Activated T-cell treated with anti-CD3 and anti-CD28 coated beads, Interleukin-2, amount 50 U/mL, for 72 hours (primary cell): ENCODE data around the gene MTFMT. TPM values are rescaled to one million over a fixed set of nuclear protein-coding genes. Genes with fewer than 3 reads are reported as not detected.

Experiments used
- ATAC-seq, 2 donors: fragments of 150-1000 bp; cut with Tn5 transposase; replicated peaks in 1 of 2; 2 replicates each; pipeline ENCODE4 v1.10.0; 2021; ENCODE audit warnings: moderate library complexity in 2 of 2, mild to moderate bottlenecking in 1 of 2
- DNase-seq, 2 donors: peaks; one replicate each; pipeline ENCODE4 v3.0.0; 2021 to 2022; ENCODE audit warnings: mixed read lengths in 1 of 2
- H3K27ac Mint-ChIP-seq: one replicate; pipeline ENCODE4 v1.8.0; 2022; ENCODE audit warnings: mild to moderate bottlenecking, moderate library complexity, mixed read lengths
- H3K27me3 Mint-ChIP-seq: one replicate; pipeline ENCODE4 v1.8.0; 2022; ENCODE audit warnings: low read depth, mixed read lengths
- H3K36me3 Mint-ChIP-seq, 2 donors: one replicate each; pipeline ENCODE4 v1.8.0; 2022; ENCODE audit warnings: mixed read lengths in 2 of 2, mild to moderate bottlenecking in 1 of 2; ENCODE audit not compliant: insufficient read depth in 2 of 2
- H3K4me1 Mint-ChIP-seq: one replicate; pipeline ENCODE4 v1.8.0; 2022; ENCODE audit warnings: low read depth, mixed read lengths
- H3K4me3 Mint-ChIP-seq, 2 donors: one replicate each; pipeline ENCODE4 v1.8.0; 2022; ENCODE audit warnings: mild to moderate bottlenecking in 2 of 2, mixed read lengths in 2 of 2, moderate library complexity in 2 of 2
- H3K9me3 Mint-ChIP-seq, 2 donors: one replicate each; pipeline ENCODE4 v1.8.0; 2022; ENCODE audit warnings: mixed read lengths in 2 of 2
- total RNA-seq, 2 donors: library from RNA; stranded (reverse); gene quantifications; one replicate each; pipeline ENCODE4 v1.2.3, GENCODE V29; 2022

Gene MTFMT
- total RNA-seq, 2 donors from 2014 or later = 12.9 to 18.2 TPM

DNA sequence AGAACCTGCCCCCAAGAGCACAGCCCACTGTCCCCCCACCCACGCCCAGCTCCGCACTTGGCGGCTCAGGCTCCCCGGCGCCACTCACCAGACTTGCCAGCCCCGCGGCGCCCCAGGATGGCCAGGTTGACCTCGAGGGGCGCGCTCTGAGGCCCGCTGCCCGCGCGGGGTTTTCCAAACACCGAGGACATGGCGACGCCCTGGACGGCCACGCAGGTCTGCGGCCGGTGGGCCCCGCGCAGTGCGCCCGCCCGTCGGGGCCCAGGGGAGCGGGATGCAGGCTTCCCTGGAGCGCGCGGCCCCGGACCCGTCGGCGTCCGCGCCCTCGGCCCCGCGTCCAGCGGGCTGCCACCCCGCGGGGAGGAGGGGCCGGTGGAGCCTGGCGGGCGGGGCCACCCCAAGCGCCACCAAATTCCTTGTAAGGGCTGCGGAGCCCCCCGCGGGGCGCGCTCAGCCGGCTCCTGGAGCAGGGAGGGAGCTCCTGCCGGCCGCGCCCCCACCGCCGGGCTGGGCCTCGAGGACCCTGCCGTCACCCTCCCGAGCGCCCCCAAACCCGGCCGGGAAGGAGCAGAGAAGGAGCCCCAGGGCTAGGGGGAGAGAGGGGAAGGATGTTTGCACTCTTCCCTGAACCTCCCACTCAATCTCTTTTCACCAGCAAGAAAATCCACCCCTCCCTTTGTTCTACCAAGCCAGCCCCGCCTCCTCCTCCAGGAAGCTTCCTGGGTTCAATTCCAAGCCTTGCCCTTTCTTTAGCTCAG, 38.4 kb upstream of the MTFMT start, which contains the start of gene RASL12:
Gene RASL12, minus strand, starts transcription at position 347 of the 758 bp plus-strand sequence. Its CDS starts 156 bp downstream, at position 191.
- ATAC-seq (no peak), DNase-seq (no peak)
- Mint-ChIP-seq H3K4me3 (peak within 1 kb of the TSS; percentile 30 to 68), H3K9me3 (no peaks in the 10 kb centered on the region), H3K27me3 (peaks cover 35% of the 10 kb centered on the region), H3K27ac (no peak within 1 kb of the TSS), H3K4me1 (peaks cover 6% of the 10 kb centered on the region), H3K36me3 (no peaks in the 10 kb centered on the region)

DNA sequence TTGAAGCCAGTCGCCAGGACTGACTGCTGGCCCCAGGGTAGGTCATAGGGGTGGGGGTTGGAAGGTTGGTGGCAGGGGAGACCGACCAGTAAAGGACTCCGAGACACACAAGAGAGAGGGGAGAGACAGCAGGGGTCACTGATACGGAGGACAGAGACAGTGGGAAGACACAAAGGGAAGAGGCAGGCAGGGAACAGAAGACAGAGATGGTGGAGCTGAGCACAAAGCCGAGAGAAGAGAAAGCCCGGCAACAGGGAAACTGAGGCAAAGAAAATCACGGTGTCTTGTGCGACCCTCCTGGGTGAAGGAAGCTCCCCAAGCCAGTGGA, 37.8 kb upstream of the MTFMT start:
- Mint-ChIP-seq H3K4me1 (peaks cover 6% of the 10 kb centered on the region), H3K9me3 (no peaks in the 10 kb centered on the region), H3K27ac (no peak overlapping the region), H3K4me3 (peak overlapping the region; percentile 15 to 68), H3K36me3 (no peaks in the 10 kb centered on the region), H3K27me3 (peaks cover 35% of the 10 kb centered on the region)
- no peak for DNase-seq
- ATAC-seq = no peak

DNA sequence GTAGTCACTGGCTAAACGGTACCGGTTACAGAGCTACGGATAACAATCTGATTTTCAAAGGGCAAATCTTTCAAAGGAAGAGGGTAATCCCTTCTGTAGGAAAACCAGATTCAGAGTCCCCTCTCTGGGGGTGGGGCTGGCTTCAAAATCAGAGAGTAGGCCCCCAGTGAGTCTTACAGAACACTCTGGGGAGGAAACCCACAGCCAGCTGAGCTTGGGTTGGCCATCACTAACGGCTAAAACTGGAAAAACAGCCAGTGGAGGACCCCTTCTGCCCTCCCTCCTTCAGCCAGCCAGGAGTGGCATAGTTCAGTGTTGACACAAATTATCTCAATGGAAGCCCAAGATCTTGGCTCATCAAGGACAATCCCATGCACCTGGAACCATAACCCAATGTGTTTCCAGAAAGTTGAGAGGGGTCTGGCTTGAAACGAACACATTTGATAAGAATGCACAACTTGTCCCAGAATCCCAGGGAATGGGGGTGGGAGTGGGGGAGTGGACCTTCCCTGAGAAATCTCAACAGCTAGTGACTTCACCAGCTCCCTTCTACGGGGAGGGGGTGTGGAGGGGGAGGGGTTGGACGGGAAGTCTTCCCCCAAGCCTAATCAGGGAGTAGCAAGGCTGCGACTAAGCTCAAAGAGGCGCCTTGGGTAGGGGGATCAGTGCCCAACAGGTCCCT, 37.3 kb upstream of the MTFMT start:
- peak overlapping the region; percentile 15 to 68 for H3K4me3 Mint-ChIP-seq
- ATAC-seq = no peak
- peaks cover 35% of the 10 kb centered on the region for H3K27me3 Mint-ChIP-seq
- H3K27ac Mint-ChIP-seq = no peak overlapping the region
- H3K9me3 Mint-ChIP-seq = no peaks in the 10 kb centered on the region
- peaks cover 6% of the 10 kb centered on the region for H3K4me1 Mint-ChIP-seq
- no peaks in the 10 kb centered on the region for H3K36me3 Mint-ChIP-seq
- no peak for DNase-seq

DNA sequence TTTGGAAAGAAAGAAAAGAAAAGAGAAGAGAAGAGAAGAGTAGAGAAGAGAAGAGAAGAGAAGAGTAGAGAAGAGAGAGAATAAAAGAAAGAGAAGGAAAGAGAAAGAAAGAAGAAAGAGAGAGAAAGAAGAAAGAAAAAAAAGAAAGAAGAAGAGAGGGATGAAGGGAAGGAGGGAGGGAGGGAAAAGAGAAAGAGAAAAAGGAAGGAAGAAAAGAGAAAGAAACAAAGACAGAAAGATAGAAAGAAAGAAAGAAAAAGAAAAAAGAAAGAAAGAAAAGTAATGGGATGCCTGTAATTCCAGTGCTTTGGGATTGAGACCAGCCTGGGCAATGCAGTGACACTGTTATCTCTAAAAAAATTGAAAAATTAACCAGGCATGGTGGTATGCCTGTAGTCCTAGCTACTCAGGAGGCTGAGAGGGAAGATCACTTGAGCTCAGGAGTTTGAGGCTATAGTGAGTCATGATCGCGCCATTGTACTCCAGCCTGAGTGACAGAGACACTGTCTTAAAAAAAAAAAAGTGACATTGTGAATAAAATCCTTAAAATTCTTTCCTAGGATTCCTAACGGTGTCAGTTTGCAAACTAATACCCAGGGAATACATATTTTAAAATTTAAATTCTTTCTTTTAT, 36.7 kb upstream of the MTFMT start:
- no peak overlapping the region for H3K4me3 Mint-ChIP-seq
- ATAC-seq (no peak), DNase-seq (no peak)
- H3K36me3 Mint-ChIP-seq = no peaks in the 10 kb centered on the region
- no peaks in the 10 kb centered on the region for H3K9me3 Mint-ChIP-seq
- H3K27ac Mint-ChIP-seq = no peak overlapping the region
- peaks cover 35% of the 10 kb centered on the region for H3K27me3 Mint-ChIP-seq
- H3K4me1 Mint-ChIP-seq = peaks cover 6% of the 10 kb centered on the region

DNA sequence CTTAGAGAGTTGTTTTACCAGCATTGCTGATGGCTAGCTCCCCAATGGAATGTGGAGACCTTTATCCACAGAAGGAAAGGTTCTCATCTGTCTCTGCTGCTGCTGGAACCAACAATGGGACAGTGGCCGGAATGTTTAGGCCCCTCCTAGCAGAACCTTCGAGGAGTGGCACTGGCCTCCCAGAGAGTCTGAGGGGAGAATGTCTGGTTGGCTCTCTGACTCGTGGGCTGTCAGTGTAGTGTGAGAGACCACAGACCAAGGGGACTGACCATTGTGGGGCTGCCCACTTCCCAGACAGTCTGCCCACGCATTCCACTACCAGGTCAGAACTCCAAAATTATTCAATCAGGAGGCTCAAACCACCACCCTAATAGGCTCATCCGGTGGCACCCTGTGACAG, 33.3 kb upstream of the MTFMT start:
- no peak for ATAC-seq

GRCh38 chr15:65062061-65062460, 32.6 kb upstream of the MTFMT start:
- no peak overlapping the region for H3K4me3 Mint-ChIP-seq
- H3K9me3 Mint-ChIP-seq = no peaks in the 10 kb centered on the region
- DNase-seq (no peak), ATAC-seq (no peak)
- H3K4me1 Mint-ChIP-seq = no peaks in the 10 kb centered on the region
- H3K27me3 Mint-ChIP-seq = peaks cover 21% of the 10 kb centered on the region
- no peak overlapping the region for H3K27ac Mint-ChIP-seq
- no peaks in the 10 kb centered on the region for H3K36me3 Mint-ChIP-seq

More for the DNA sequence above, 33.3 kb upstream of the MTFMT start:
- H3K9me3 Mint-ChIP-seq = no peaks in the 10 kb centered on the region
- no peak overlapping the region for H3K4me3 Mint-ChIP-seq
- H3K27ac Mint-ChIP-seq = no peak overlapping the region
- peaks cover 27% of the 10 kb centered on the region for H3K27me3 Mint-ChIP-seq
- H3K36me3 Mint-ChIP-seq = no peaks in the 10 kb centered on the region
- no peaks in the 10 kb centered on the region for H3K4me1 Mint-ChIP-seq
- no peak for DNase-seq

DNA sequence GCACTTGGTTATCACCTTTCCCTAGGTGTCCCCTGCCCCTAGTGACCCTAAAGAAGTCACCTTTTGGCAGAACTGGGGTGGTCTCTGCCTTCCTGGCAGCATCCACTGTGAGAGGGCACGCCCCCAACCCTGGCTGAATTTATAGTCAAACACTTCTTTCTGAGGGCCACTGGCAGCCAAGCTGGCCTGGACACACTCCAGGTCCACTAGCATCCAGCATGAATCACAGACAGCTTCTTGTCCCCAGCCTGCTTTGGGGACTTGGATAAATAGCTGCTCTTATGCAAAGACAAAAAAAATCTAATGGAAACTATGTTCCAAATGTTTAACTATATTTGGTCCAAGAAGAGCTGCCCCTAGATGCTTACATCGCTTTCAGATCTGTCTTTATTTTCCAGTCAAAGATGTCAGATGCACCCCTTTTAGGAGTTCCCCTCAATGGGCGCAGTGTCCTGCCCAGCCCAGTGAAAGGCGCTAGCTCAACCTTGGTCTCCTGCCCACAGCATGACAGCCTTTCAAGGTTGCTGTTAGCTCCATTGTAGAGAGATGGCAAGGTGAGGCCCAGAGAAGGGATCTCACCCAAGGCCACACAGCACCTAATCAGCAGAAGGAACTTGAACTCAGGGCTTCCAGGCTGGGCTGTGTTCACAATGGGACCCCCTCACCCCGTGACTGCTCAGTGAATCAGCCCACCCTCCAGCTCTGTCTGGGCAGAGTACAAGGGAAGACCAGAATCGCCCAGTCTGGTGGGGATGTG, 31.4 kb upstream of the MTFMT start:
- H3K9me3 Mint-ChIP-seq = no peaks in the 10 kb centered on the region
- no peaks in the 10 kb centered on the region for H3K36me3 Mint-ChIP-seq
- H3K4me3 Mint-ChIP-seq = no peak overlapping the region
- H3K4me1 Mint-ChIP-seq = no peaks in the 10 kb centered on the region
- H3K27ac Mint-ChIP-seq = no peak overlapping the region
- ATAC-seq (no peak), DNase-seq (no peak)
- peaks cover 9% of the 10 kb centered on the region for H3K27me3 Mint-ChIP-seq

DNA sequence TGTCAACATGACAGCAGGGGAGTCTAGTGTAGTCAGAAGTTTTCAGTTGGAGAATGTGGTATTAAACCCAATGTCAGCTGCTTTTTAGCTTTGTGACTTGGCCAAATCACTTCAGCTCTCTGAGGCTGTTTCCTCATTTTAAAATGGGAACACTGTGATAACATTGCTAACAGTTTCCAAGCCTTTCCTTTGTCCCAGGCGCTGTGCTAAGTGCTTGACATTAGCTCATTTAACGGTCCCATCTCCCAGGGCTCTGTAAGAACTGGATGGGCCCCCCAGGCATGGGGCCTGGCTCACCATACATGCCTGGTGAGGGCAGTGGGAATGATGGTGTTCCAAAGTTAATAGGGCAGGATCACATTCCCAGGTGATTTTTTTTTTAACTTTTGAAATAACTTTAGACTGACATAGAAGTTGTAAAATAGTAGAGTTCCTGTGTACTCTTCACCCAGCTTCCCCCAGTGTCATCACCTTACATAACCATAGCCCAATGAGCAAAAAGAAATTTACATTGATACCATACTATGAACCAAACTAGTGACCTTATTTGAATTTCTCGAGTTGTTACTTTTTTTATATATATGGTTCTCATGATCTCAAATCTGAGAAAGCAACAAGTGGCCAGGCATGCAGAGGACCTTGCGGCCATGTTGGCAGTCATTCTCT, 30.6 kb upstream of the MTFMT start:
- Mint-ChIP-seq H3K36me3 (no peaks in the 10 kb centered on the region), H3K27ac (no peak overlapping the region), H3K27me3 (peaks cover 1% of the 10 kb centered on the region), H3K4me1 (no peaks in the 10 kb centered on the region), H3K4me3 (no peak overlapping the region), H3K9me3 (no peaks in the 10 kb centered on the region)
- no peak for ATAC-seq
- DNase-seq = no peak

GRCh38 chr15:65059369-65059750, 29.9 kb upstream of the MTFMT start:
- H3K4me1 Mint-ChIP-seq = no peaks in the 10 kb centered on the region
- H3K27me3 Mint-ChIP-seq = no peaks in the 10 kb centered on the region
- H3K4me3 Mint-ChIP-seq = no peak overlapping the region
- no peaks in the 10 kb centered on the region for H3K9me3 Mint-ChIP-seq
- DNase-seq (no peak), ATAC-seq (no peak)
- H3K27ac Mint-ChIP-seq = no peak overlapping the region
- no peaks in the 10 kb centered on the region for H3K36me3 Mint-ChIP-seq

- Mint-ChIP-seq H3K27ac (no peak overlapping the region), H3K4me1 (no peaks in the 10 kb centered on the region), H3K9me3 (no peaks in the 10 kb centered on the region), H3K36me3 (no peaks in the 10 kb centered on the region), H3K4me3 (no peak overlapping the region), H3K27me3 (no peaks in the 10 kb centered on the region)
- ATAC-seq (no peak), DNase-seq (no peak)
Measured at GRCh38 chr15:65058394-65059368, 29.2 kb upstream of the MTFMT start.

DNA sequence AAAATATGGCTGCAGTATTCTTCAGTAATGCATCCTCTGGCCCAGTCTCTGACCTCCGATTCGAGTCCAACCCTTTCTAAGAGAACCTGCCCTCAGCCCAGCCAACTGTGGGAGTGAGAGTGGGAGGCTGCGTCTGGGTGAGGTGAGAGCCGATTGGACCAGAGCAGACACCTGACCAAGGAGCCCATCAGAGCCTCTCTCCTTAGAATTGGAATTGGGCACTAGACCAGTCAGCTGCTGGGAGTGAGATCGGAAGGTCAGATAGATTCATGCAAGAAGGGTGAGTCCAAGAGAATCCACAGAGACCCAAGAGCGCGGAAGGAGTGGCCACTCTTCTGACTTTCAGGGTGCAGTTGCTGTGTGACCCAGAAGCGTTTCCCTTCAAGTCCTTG, 28.1 kb upstream of the MTFMT start:
- DNase-seq (no peak), ATAC-seq (no peak)
- H3K9me3 Mint-ChIP-seq = no peaks in the 10 kb centered on the region
- no peaks in the 10 kb centered on the region for H3K27me3 Mint-ChIP-seq
- no peaks in the 10 kb centered on the region for H3K4me1 Mint-ChIP-seq
- H3K36me3 Mint-ChIP-seq = no peaks in the 10 kb centered on the region
- H3K27ac Mint-ChIP-seq = no peak overlapping the region
- H3K4me3 Mint-ChIP-seq = no peak overlapping the region
